HEK293 (cell line): ENCODE results near the gene SLC30A1.

Experiments used
- CTCF ChIP-seq: fragments of 450-650 bp; formaldehyde crosslinking; IDR thresholded peaks from 2 replicates; pipeline ENCODE4 v1.5.1; 2016; ENCODE audit warnings: missing biosample characterization, missing genetic modification characterization
- HOXA7 ChIP-seq: sonication (generic); formaldehyde crosslinking; IDR thresholded peaks from 2 replicates; pipeline ENCODE4 v1.8.1; 2022; ENCODE audit warnings: missing genetic modification reagents, borderline replicate concordance
- ZNF174 ChIP-seq: fragments of 450-650 bp; formaldehyde crosslinking; IDR thresholded peaks from 2 replicates; pipeline ENCODE4 v1.5.0; 2017; ENCODE audit warnings: missing biosample characterization, mild to moderate bottlenecking, missing genetic modification characterization
- ZNF514 ChIP-seq: fragments of 450-650 bp; formaldehyde crosslinking; IDR thresholded peaks from 2 replicates; pipeline ENCODE4 v1.5.1; 2016; ENCODE audit warnings: missing biosample characterization, missing genetic modification characterization
- ZSCAN4 ChIP-seq: fragments of 450-650 bp; formaldehyde crosslinking; IDR thresholded peaks from 2 replicates; pipeline ENCODE4 v1.5.1; 2017; ENCODE audit warnings: missing biosample characterization, missing genetic modification characterization

GRCh38 chr1:211576717-211577116, 2.2 kb downstream of the SLC30A1 start:
- no peak for TF ChIP-seq CTCF (tag by site-specific recombination)
- TF ChIP-seq HOXA7 (CRISPR knock-in tag), result no peak
- no peak for TF ChIP-seq ZNF174
- no peak for TF ChIP-seq ZSCAN4 (tag by site-specific recombination)
- no peak for TF ChIP-seq ZNF514
